Stimulated activated CD8-positive, alpha-beta memory T cell treated with anti-CD3 and anti-CD28 coated beads, Interleukin-15, amount 100 ng/mL, for 1 hour (primary cell): ENCODE results near the gene TUBB2B.
"Not testable (repeated sequence)": the region's sequence is repeated elsewhere in the genome, so short reads cannot be mapped to it uniquely, and the experiment has no call there.

Source experiments
- DNase-seq: peaks from one replicate; pipeline ENCODE4 v3.0.0-alpha.2; 2020; ENCODE audit warnings: low read depth

The TUBB2B gene

GRCh38 chr6:3186974-3187382, 40.5 kb downstream of the TUBB2B start:
- no peak for DNase-seq

DNA sequence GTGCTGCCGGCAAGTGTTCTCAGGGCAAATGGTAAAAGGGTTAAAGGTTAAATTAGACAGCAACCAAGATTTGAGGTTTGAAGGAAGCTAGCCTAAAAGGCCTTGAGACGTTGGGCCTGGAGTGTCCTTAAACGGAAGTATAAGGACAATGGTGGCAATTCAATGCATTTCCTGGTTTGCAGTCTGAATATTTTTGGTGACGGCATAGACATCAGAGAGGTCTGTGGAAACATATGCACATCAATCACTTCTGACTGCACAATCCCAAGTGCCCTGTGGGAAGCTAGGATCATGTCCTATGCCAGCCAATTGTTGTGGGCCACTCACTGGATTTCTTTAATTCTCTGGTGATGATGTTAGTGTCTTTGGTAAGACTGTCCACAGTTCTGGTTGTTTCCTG, 44.4 kb downstream of the TUBB2B start:
- no peak for DNase-seq

DNA sequence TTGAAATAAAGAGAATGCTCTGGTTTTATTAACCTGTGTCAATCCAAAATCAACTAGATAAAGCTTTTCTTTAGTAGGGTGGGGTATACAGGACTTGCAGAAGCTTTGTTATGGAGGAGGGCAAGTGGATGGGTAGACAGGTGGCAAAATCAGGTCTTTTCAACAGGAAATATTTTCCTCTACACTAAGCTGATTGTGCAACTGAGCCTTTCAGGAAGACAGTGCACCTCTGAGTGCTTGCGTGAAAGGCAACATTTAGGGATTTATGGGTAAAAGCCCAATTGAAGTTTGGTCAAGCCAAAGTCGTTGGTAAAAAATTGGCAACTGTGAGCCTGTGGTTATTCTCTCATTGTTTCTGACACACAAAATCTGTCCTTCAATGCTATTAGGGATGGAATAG, 46.3 kb downstream of the TUBB2B start:
- DNase-seq = no peak

DNA sequence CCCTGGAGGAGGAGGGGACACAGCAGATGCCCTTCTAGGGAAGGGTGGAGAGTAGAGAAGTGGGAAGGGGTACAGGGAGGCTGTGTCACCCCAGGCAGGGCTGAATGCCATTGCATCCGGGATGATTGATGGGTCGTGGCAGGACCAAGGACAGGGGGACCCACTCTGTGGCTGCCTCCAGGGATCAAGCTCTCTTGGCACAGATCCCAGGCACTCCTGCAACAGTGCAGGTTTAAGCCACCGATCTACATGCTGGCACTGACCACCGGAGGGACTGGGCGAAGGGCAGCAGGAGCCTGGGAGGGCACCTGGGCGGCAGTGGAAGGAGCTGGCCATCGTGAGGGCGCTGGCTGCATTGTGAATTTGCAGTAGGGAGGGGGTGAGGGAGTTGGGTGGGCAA, 47.5 kb downstream of the TUBB2B start:
- not testable (repeated sequence) for DNase-seq

- DNase-seq = not testable (repeated sequence)
Measured at GRCh38 chr6:3178666-3179065, 48.8 kb downstream of the TUBB2B start.

GRCh38 chr6:3176562-3177355, 50.7 kb downstream of the TUBB2B start:
- no peak for DNase-seq

DNA sequence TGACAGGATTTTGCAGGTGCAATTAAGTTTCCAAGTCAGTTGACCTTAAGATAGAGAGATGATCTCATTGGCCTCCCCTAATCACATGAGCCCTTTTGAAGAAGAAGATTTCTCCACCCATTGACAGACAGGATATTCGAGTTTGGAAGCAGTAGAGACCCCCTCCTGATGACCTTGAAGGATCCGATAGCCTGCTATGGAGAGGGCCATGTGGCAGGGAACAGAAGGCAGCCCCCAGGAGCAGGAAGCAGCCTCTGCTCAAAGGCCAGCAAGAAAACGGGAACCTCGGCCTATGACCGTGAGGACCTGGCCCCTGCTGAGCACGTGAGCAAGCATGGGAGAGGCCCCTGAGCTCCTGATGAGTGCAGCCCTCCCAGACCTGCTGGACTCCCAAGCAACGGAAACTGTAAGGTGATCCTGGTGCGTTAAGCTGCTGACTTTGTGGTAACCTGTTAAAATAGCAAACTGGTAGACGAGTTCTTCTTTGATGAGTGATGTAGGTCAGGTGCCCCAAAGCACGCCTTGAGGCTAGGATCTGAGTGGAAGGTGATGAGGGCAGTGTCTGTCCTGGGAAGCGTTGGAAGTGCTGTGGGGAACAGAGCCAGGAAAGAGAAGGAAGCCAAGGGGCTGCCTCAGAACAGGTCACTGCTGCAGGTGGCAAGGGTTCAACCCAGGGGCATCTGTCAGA, 51.6 kb downstream of the TUBB2B start:
- no peak for DNase-seq
